SK-N-SH (cell line): Measurements from ENCODE around the gene SLC12A4. TPM values are rescaled to one million over a fixed set of nuclear protein-coding genes. Genes with fewer than 3 reads are reported as not detected.

ENCODE experiments used
- CTCF ChIA-PET: fragments of 300-600, 350-600 bp; formaldehyde crosslinking; extraction: SDS; loops from one replicate; lab custom pipeline; 2021; lab: Yijun Ruan, JAX
- POLR2A ChIA-PET: fragments of 350-600 bp; sonication (Branson Sonifier 250); formaldehyde crosslinking; extraction: SDS; loops from one replicate; lab custom pipeline; 2020; ENCODE audit warnings: antibody characterized with exemption, inconsistent platforms; lab: Yijun Ruan, JAX
- DNase-seq: peaks from one replicate; pipeline ENCODE4 v3.0.0; 2012
- H2AFZ ChIP-seq: fragments of 200-600 bp; sonication (generic); 2 replicates; pipeline ENCODE4 v1.8.1; 2016; ENCODE audit warnings: antibody characterized with exemption, mild to moderate bottlenecking, low read depth
- H3F3A ChIP-seq: fragments of 200-600 bp; sonication (generic); replicated peaks from 2 replicates; pipeline ENCODE3; 2016; ENCODE audit warnings: antibody characterized with exemption, mild to moderate bottlenecking; ENCODE audit not compliant: insufficient read depth
- H3K27ac ChIP-seq, 2 experiments: fragments of 200-500 bp in 1 of 2; fragments of 200-600 bp in 1 of 2; sonication (Bioruptor generic) in 1 of 2; sonication (generic), shearing (Covaris generic) in 1 of 2; 2 replicates each; pipeline versions ENCODE4 v1.5.1 to v1.6.1; 2014 to 2016; ENCODE audit warnings: low read depth in 2 of 2, inconsistent platforms in 1 of 2, low read length in 1 of 2, mild to moderate bottlenecking in 1 of 2, mixed read lengths in 1 of 2
- H3K27me3 ChIP-seq: fragments of 200-600 bp; sonication (generic), shearing (Covaris generic); 2 replicates; pipeline ENCODE4 v1.6.1; 2016; ENCODE audit warnings: mixed run types; ENCODE audit not compliant: insufficient read depth
- H3K36me3 ChIP-seq, 2 experiments: fragments of 200-500 bp in 1 of 2; fragments of 200-600 bp in 1 of 2; sonication (Bioruptor generic) in 1 of 2; sonication (generic) in 1 of 2; replicated peaks in 1 of 2; 2 replicates each; pipeline versions ENCODE3 to v1.5.1; 2014 to 2016; ENCODE audit warnings: low read length in 1 of 2, mild to moderate bottlenecking in 1 of 2; ENCODE audit not compliant: insufficient read depth in 2 of 2, control insufficient read depth in 1 of 2
- H3K4me1 ChIP-seq, 2 experiments: fragments of 200-500 bp in 1 of 2; fragments of 200-600 bp in 1 of 2; sonication (Bioruptor generic) in 1 of 2; sonication (generic), shearing (Covaris generic) in 1 of 2; 2 replicates each; pipeline versions ENCODE4 v1.5.1 to v1.6.1; 2014 to 2016; ENCODE audit warnings: low read depth in 1 of 2, low read length in 1 of 2, mixed run types in 1 of 2; ENCODE audit not compliant: insufficient read depth in 2 of 2, control insufficient read depth in 1 of 2
- H3K4me2 ChIP-seq: fragments of 200-600 bp; sonication (generic), shearing (Covaris generic); 2 replicates; pipeline ENCODE4 v1.6.1; 2017; ENCODE audit warnings: mixed run types
- H3K4me3 ChIP-seq, 2 experiments: fragments of 200-500 bp in 1 of 2; fragments of 200-600 bp in 1 of 2; sonication (Bioruptor generic) in 1 of 2; sonication (generic), shearing (Covaris generic) in 1 of 2; 2 replicates each; pipeline versions ENCODE4 v1.5.1 to v1.8.1; 2014 to 2016; ENCODE audit warnings: low read depth in 2 of 2, inconsistent platforms in 1 of 2, low read length in 1 of 2, mild to moderate bottlenecking in 1 of 2, mixed read lengths in 1 of 2, moderate library complexity in 1 of 2
- H3K79me2 ChIP-seq: fragments of 200-600 bp; sonication (generic); 2 replicates; pipeline ENCODE4 v1.8.1; 2017; ENCODE audit warnings: mild to moderate bottlenecking; ENCODE audit not compliant: insufficient read depth
- H3K9ac ChIP-seq: fragments of 200-600 bp; sonication (generic); 2 replicates; pipeline ENCODE4 v1.6.1; 2017; ENCODE audit warnings: mixed run types
- H3K9me2 ChIP-seq: fragments of 200-600 bp; sonication (generic); 2 replicates; pipeline ENCODE4 v1.6.1; 2017; ENCODE audit warnings: mixed run types
- H3K9me3 ChIP-seq: fragments of 200-600 bp; sonication (generic); 2 replicates; pipeline ENCODE4 v1.6.1; 2017; ENCODE audit warnings: mixed run types, mild to moderate bottlenecking, moderate library complexity
- H4K20me1 ChIP-seq: fragments of 200-600 bp; sonication (generic); 2 replicates; pipeline ENCODE4 v1.6.1; 2017; ENCODE audit warnings: mild to moderate bottlenecking, mixed run types; ENCODE audit not compliant: insufficient read depth
- FOSL2 ChIP-seq: IDR thresholded peaks from 2 replicates; pipeline ENCODE4 v1.4.0; 2012; ENCODE audit warnings: low read depth, mild to moderate bottlenecking, moderate library complexity, borderline replicate concordance
- FOXJ3 ChIP-seq: sonication (generic); formaldehyde crosslinking; IDR thresholded peaks from 2 replicates; pipeline ENCODE4 v1.5.1; 2020; ENCODE audit warnings: mild to moderate bottlenecking, missing genetic modification reagents
- FOXM1 ChIP-seq: IDR thresholded peaks from 2 replicates; pipeline ENCODE4 v1.4.0; 2012; ENCODE audit warnings: low read depth, mild to moderate bottlenecking
- GABPA ChIP-seq: IDR thresholded peaks from 2 replicates; pipeline ENCODE4 v1.4.0; 2012; ENCODE audit warnings: low read depth, mild to moderate bottlenecking
- GATA2 ChIP-seq: sonication (generic); formaldehyde crosslinking; IDR thresholded peaks from 2 replicates; pipeline ENCODE4 v1.5.0; 2020; ENCODE audit warnings: mild to moderate bottlenecking, missing genetic modification reagents
- JUND ChIP-seq: IDR thresholded peaks from 2 replicates; pipeline ENCODE4 v1.4.0; 2012
- MEF2A ChIP-seq: IDR thresholded peaks from 2 replicates; pipeline ENCODE4 v1.4.0; 2012; ENCODE audit warnings: low read depth, borderline replicate concordance
- MXI1 ChIP-seq: IDR thresholded peaks from 2 replicates; pipeline ENCODE4 v1.6.1; 2012; ENCODE audit warnings: mild to moderate bottlenecking, low read depth, low read length, improper control_type of control experiment
- RFX5 ChIP-seq: IDR thresholded peaks from 2 replicates; pipeline ENCODE4 v1.6.1; 2012; ENCODE audit warnings: mild to moderate bottlenecking, improper control_type of control experiment, low read length
- SMC3 ChIP-seq: IDR thresholded peaks from 2 replicates; pipeline ENCODE4 v1.6.1; 2012; ENCODE audit warnings: low read depth, low read length, improper control_type of control experiment
- TCF12 ChIP-seq: IDR thresholded peaks from 2 replicates; pipeline ENCODE4 v1.4.0; 2012
- WGBS: methylation state at CpG from one replicate; pipeline ENCODE4 v1.1.6; 2017; ENCODE audit warnings: low lambda C conversion rate; 5-methylcytosine and 5-hydroxymethylcytosine counted together
- polyA plus RNA-seq, 3 experiments: library from polyadenylated mRNA; depleted of rRNA; stranded (reverse); fragments of >200 nt; gene quantifications; 2 replicates each; pipeline ENCODE4 v1.2.3, GENCODE V29; 2012
- TF ChIP-seq, protein P1 (sequence below): IDR thresholded peaks from 2 replicates; pipeline ENCODE4 v1.6.1; 2012; ENCODE audit warnings: mild to moderate bottlenecking, low read depth, low read length, moderate library complexity
- TF ChIP-seq, protein P2 (sequence below): fragments of 150-350 bp; IDR thresholded peaks from 2 replicates; pipeline ENCODE4 v1.6.1; 2016; ENCODE audit warnings: mild to moderate bottlenecking, low read depth, low read length

Gene SLC12A4
- polyA plus RNA-seq, 1 of the 3 experiments (the other 2 are of a cell fraction): 75.8 TPM

DNA sequence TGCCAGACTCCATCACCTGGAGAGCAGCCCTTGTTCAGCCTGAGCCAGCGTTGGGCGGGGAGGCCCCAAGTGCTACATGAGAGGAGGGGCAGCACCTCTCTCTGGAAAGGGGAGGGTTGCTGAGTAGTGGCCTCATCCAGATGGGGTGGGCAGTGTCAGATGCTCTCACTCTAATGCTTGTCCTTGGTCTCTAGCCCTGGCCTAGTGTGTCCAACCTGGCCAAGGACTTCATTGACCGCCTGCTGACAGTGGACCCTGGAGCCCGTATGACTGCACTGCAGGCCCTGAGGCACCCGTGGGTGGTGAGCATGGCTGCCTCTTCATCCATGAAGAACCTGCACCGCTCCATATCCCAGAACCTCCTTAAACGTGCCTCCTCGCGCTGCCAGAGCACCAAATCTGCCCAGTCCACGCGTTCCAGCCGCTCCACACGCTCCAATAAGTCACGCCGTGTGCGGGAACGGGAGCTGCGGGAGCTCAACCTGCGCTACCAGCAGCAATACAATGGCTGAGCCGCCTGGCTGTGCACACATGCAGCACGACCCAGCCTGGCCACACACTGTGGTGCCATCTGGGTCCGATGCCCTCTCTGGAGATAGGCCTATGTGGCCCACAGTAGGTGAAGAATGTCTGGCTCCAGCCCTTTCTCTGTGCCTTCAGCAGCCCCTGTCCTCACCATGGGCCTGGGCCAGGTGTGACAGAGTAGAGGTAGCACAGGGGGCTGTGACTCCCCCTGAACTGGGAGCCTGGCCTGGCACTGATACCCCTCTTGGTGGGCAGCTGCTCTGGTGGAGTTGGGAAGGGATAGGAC is 41.1 kb downstream of the SLC12A4 start:
- Histone ChIP-seq H3K79me2 (no peaks in the 10 kb centered on the region), H3K9me3 (no peaks in the 10 kb centered on the region), H3K4me3 (no peak overlapping the region), H3K4me1 (peaks cover 0 to 12% of the 10 kb centered on the region in 2 experiments; a peak in 1 of 4 replicates), H3K27me3 (no peaks in the 10 kb centered on the region), H3K4me2 (no peak overlapping the region), H3K36me3 (peaks cover 0 to 46% of the 10 kb centered on the region in 2 experiments), H3F3A (no peaks in the 10 kb centered on the region), H3K9ac (no peak overlapping the region), H4K20me1 (peaks cover 13% of the 10 kb centered on the region), H3K27ac (no peak overlapping the region), H3K9me2 (no peaks in the 10 kb centered on the region), H2AFZ (no peak overlapping the region)
- DNase-seq: no peak
- TF ChIP-seq TCF12 (no peak), RFX5 (no peak), MXI1 (no peak), FOXM1 (no peak), GABPA (no peak), JUND (no peak), FOSL2 (no peak), SMC3 (no peak), GATA2 (CRISPR knock-in tag) (no peak), MEF2A (no peak), FOXJ3 (CRISPR knock-in tag) (no peak)
- TF ChIP-seq, protein P1, sequence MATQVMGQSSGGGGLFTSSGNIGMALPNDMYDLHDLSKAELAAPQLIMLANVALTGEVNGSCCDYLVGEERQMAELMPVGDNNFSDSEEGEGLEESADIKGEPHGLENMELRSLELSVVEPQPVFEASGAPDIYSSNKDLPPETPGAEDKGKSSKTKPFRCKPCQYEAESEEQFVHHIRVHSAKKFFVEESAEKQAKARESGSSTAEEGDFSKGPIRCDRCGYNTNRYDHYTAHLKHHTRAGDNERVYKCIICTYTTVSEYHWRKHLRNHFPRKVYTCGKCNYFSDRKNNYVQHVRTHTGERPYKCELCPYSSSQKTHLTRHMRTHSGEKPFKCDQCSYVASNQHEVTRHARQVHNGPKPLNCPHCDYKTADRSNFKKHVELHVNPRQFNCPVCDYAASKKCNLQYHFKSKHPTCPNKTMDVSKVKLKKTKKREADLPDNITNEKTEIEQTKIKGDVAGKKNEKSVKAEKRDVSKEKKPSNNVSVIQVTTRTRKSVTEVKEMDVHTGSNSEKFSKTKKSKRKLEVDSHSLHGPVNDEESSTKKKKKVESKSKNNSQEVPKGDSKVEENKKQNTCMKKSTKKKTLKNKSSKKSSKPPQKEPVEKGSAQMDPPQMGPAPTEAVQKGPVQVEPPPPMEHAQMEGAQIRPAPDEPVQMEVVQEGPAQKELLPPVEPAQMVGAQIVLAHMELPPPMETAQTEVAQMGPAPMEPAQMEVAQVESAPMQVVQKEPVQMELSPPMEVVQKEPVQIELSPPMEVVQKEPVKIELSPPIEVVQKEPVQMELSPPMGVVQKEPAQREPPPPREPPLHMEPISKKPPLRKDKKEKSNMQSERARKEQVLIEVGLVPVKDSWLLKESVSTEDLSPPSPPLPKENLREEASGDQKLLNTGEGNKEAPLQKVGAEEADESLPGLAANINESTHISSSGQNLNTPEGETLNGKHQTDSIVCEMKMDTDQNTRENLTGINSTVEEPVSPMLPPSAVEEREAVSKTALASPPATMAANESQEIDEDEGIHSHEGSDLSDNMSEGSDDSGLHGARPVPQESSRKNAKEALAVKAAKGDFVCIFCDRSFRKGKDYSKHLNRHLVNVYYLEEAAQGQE: no peak
- TF ChIP-seq, protein P2, sequence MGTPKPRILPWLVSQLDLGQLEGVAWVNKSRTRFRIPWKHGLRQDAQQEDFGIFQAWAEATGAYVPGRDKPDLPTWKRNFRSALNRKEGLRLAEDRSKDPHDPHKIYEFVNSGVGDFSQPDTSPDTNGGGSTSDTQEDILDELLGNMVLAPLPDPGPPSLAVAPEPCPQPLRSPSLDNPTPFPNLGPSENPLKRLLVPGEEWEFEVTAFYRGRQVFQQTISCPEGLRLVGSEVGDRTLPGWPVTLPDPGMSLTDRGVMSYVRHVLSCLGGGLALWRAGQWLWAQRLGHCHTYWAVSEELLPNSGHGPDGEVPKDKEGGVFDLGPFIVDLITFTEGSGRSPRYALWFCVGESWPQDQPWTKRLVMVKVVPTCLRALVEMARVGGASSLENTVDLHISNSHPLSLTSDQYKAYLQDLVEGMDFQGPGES: no peak
- ChIA-PET CTCF (interaction anchor here (1.0 to 28.1 kb wide), 11 partner anchors 9 to 264 kb away, joined by 3 to 564 read pairs (median 8); partner anchors contain the start of genes EDC4, NRN1L and PSKH1), POLR2A (interaction anchor here (1.3 kb wide), 1 partner anchor 43 kb away, joined by 5 read pairs; the partner anchor contains the start of gene NRN1L)
- 94% methylated on average over 20 of the region's 22 CpGs for WGBS
